Measurements from ENCODE around the gene CLSTN2.

Gene CLSTN2

DNA sequence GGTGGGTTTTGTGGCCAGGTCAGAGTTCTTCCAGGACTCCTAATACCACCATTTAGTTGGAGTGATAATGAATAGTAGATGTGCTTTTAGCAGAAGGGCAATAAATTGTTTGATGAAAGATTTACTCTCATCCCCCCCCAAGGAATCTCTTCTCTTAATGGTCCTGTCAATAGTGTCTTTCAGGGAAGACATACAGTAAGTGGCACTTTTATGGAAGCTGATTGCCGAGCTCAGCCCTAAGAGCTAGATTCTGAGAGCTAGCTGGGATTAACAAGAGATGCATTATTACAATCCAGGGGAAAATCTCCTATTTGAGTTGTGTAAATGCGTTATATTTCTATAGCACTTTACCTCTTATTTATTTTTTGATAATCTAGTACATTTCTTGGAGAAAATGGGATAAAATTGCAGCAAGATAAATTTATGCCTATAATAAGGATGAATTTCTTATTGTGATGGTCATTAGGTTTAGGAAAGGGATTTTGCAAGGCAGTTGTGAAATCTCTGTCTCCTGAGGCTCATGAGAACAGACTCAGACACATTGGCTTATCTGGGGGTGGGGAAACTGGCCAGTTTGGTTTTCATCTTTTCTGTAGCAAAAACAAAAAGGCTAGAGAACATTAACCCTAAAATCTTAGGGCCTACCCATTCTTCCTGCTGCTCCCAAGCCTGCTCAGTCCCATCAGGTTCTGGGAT lies 41.6 kb upstream of the CLSTN2 start:
- Histone ChIP-seq H3K4me2 (ENCODE audit: low read depth, low read length) (no peak overlapping the region), H3K9ac (ENCODE audit: low read length) (no peak overlapping the region), H3K4me3 (ENCODE audit: low read length) (no peak overlapping the region), H4K20me1 (ENCODE audit: insufficient read depth, low read length) (no peaks in the 10 kb centered on the region), H3K36me3 (replicated peaks; ENCODE audit: insufficient read depth, low read length) (no peaks in the 10 kb centered on the region), H2AFZ (ENCODE audit: low read length) (no peak overlapping the region), H3K9me3 (replicated peaks; ENCODE audit: insufficient read depth, low read length) (no peaks in the 10 kb centered on the region), H3K4me1 (ENCODE audit: low read length) (no peaks in the 10 kb centered on the region), H3K79me2 (ENCODE audit: low read length) (no peaks in the 10 kb centered on the region), H3F3A (ENCODE audit: insufficient read depth, low read length) (no peaks in the 10 kb centered on the region), H3K27me3 (replicated peaks; ENCODE audit: insufficient read depth, low read length) (no peaks in the 10 kb centered on the region), H3K27ac (ENCODE audit: low read length) (no peak overlapping the region), H3K9me2 (replicated peaks; ENCODE audit: insufficient read depth, low read length) (no peaks in the 10 kb centered on the region)
- DNase-seq = no peak
- no peak for TF ChIP-seq EZH2 (optimal IDR thresholded peaks at IDR 0.05; ENCODE audit: low read depth, low read length)

DNA sequence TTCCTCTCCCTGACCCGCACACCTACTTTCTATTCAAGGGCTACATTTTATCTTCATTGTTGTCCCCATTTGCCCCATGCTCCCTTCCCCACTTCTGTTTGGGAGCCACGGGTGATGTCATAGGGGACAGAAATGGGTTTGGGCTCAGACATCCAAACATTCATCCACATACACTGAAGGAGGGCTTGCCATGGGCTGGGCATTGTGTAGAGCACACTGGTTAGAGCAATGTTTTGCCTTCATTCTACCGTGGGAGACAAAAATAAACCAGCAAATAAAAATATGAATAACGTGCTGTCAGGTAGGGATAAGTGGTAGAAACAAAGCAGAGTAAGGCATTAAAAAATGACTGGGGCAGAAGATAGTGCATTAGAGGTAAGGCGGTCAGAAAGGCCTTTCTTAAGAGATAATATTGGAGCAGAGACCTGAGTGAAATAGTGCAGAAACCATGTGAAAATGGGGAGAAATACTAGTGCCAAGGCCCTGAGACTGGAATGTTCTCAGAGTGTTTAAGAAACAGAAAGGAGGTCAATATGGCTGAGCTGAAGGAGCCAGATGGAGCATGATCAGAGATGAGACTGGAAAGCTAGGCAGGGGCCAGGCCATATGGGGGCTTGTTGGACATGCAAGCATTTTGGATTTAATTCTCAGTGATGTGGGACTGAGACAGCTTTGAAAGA lies 40.9 kb upstream of the CLSTN2 start:
- H3F3A ChIP-seq (ENCODE audit: insufficient read depth, low read length) = no peaks in the 10 kb centered on the region
- no peak for DNase-seq
- no peak overlapping the region for H3K9ac ChIP-seq (ENCODE audit: low read length)
- H3K9me3 ChIP-seq (replicated peaks; ENCODE audit: insufficient read depth, low read length) = no peaks in the 10 kb centered on the region
- H3K27ac ChIP-seq (ENCODE audit: low read length) = no peak overlapping the region
- no peaks in the 10 kb centered on the region for H3K27me3 ChIP-seq (replicated peaks; ENCODE audit: insufficient read depth, low read length)
- H2AFZ ChIP-seq (ENCODE audit: low read length) = no peak overlapping the region
- no peaks in the 10 kb centered on the region for H3K9me2 ChIP-seq (replicated peaks; ENCODE audit: insufficient read depth, low read length)
- H3K4me2 ChIP-seq (ENCODE audit: low read depth, low read length) = no peak overlapping the region
- no peak overlapping the region for H3K4me3 ChIP-seq (ENCODE audit: low read length)
- H3K36me3 ChIP-seq (replicated peaks; ENCODE audit: insufficient read depth, low read length) = no peaks in the 10 kb centered on the region
- H4K20me1 ChIP-seq (ENCODE audit: insufficient read depth, low read length) = no peaks in the 10 kb centered on the region
- TF ChIP-seq EZH2 (optimal IDR thresholded peaks at IDR 0.05; ENCODE audit: low read depth, low read length) (no peak), EZH2phosphoT487 (IDR thresholded peaks at IDR 0.05; ENCODE audit: low read length) (no peak)
- TF ChIP-seq, protein P1, sequence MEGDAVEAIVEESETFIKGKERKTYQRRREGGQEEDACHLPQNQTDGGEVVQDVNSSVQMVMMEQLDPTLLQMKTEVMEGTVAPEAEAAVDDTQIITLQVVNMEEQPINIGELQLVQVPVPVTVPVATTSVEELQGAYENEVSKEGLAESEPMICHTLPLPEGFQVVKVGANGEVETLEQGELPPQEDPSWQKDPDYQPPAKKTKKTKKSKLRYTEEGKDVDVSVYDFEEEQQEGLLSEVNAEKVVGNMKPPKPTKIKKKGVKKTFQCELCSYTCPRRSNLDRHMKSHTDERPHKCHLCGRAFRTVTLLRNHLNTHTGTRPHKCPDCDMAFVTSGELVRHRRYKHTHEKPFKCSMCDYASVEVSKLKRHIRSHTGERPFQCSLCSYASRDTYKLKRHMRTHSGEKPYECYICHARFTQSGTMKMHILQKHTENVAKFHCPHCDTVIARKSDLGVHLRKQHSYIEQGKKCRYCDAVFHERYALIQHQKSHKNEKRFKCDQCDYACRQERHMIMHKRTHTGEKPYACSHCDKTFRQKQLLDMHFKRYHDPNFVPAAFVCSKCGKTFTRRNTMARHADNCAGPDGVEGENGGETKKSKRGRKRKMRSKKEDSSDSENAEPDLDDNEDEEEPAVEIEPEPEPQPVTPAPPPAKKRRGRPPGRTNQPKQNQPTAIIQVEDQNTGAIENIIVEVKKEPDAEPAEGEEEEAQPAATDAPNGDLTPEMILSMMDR (IDR thresholded peaks at IDR 0.05; ENCODE audit: low read length) = no peak
- no peaks in the 10 kb centered on the region for H3K4me1 ChIP-seq (ENCODE audit: low read length)
- H3K79me2 ChIP-seq (ENCODE audit: low read length) = no peaks in the 10 kb centered on the region

- Histone ChIP-seq H3K4me1 (ENCODE audit: low read length) (no peaks in the 10 kb centered on the region), H3K79me2 (ENCODE audit: low read length) (no peaks in the 10 kb centered on the region), H3K4me2 (ENCODE audit: low read depth, low read length) (no peak overlapping the region), H3K9ac (ENCODE audit: low read length) (no peak overlapping the region), H3K36me3 (replicated peaks; ENCODE audit: insufficient read depth, low read length) (no peaks in the 10 kb centered on the region), H4K20me1 (ENCODE audit: insufficient read depth, low read length) (no peaks in the 10 kb centered on the region), H3K4me3 (ENCODE audit: low read length) (no peak overlapping the region), H3K27ac (ENCODE audit: low read length) (no peak overlapping the region), H3K9me2 (replicated peaks; ENCODE audit: insufficient read depth, low read length) (no peaks in the 10 kb centered on the region), H3K9me3 (replicated peaks; ENCODE audit: insufficient read depth, low read length) (no peaks in the 10 kb centered on the region), H3F3A (ENCODE audit: insufficient read depth, low read length) (no peaks in the 10 kb centered on the region), H3K27me3 (replicated peaks; ENCODE audit: insufficient read depth, low read length) (no peaks in the 10 kb centered on the region), H2AFZ (ENCODE audit: low read length) (no peak overlapping the region)
- no peak for DNase-seq
- TF ChIP-seq EZH2phosphoT487 (IDR thresholded peaks at IDR 0.05; ENCODE audit: low read length) (no peak), EZH2 (optimal IDR thresholded peaks at IDR 0.05; ENCODE audit: low read depth, low read length) (no peak)
Measured at GRCh38 chr3:139894643-139894989, 40.4 kb upstream of the CLSTN2 start.

GRCh38 chr3:139897759-139898158 lies 37.2 kb upstream of the CLSTN2 start:
- no peaks in the 10 kb centered on the region for H3F3A ChIP-seq (ENCODE audit: insufficient read depth, low read length)
- H4K20me1 ChIP-seq (ENCODE audit: insufficient read depth, low read length) = no peaks in the 10 kb centered on the region
- no peaks in the 10 kb centered on the region for H3K27me3 ChIP-seq (replicated peaks; ENCODE audit: insufficient read depth, low read length)
- H3K9me2 ChIP-seq (replicated peaks; ENCODE audit: insufficient read depth, low read length) = no peaks in the 10 kb centered on the region
- H3K4me2 ChIP-seq (ENCODE audit: low read depth, low read length) = no peak overlapping the region
- H3K27ac ChIP-seq (ENCODE audit: low read length) = no peak overlapping the region
- no peak overlapping the region for H3K4me3 ChIP-seq (ENCODE audit: low read length)
- no peaks in the 10 kb centered on the region for H3K9me3 ChIP-seq (replicated peaks; ENCODE audit: insufficient read depth, low read length)
- no peaks in the 10 kb centered on the region for H3K79me2 ChIP-seq (ENCODE audit: low read length)
- H3K4me1 ChIP-seq (ENCODE audit: low read length) = no peaks in the 10 kb centered on the region
- H2AFZ ChIP-seq (ENCODE audit: low read length) = no peak overlapping the region
- H3K9ac ChIP-seq (ENCODE audit: low read length) = no peak overlapping the region
- H3K36me3 ChIP-seq (replicated peaks; ENCODE audit: insufficient read depth, low read length) = no peaks in the 10 kb centered on the region
- TF ChIP-seq, protein P1 (IDR thresholded peaks at IDR 0.05; ENCODE audit: low read length) = no peak
- TF ChIP-seq EZH2phosphoT487 (IDR thresholded peaks at IDR 0.05; ENCODE audit: low read length) = no peak
- TF ChIP-seq EZH2 (optimal IDR thresholded peaks at IDR 0.05; ENCODE audit: low read depth, low read length) = no peak
- DNase-seq = no peak

All from MM.1S (cell line).